K562 (cell line): ENCODE data around the gene HSD3B7. TPM values are rescaled to one million over a fixed set of nuclear protein-coding genes. Genes with fewer than 3 reads are reported as not detected.

Experiments used
- ELF4 ChIP-seq: fragments of 450-650 bp; formaldehyde crosslinking; IDR thresholded peaks from 2 replicates; pipeline ENCODE4 v1.4.0; 2022; ENCODE audit warnings: missing genetic modification characterization
- HCFC1 ChIP-seq: IDR thresholded peaks from 2 replicates; pipeline ENCODE4 v1.6.1; 2012; ENCODE audit warnings: low read depth, low read length, improper control_type of control experiment
- HDGF ChIP-seq: fragments of 450-650 bp; IDR thresholded peaks from 2 replicates; pipeline ENCODE4 v1.6.1; 2016
- MITF ChIP-seq: IDR thresholded peaks from 2 replicates; pipeline ENCODE4 v1.6.1; 2014; ENCODE audit warnings: antibody characterized with exemption
- MTA1 ChIP-seq: fragments of 450-650 bp; IDR thresholded peaks from 2 replicates; pipeline ENCODE4 v1.6.1; 2017; ENCODE audit warnings: borderline replicate concordance
- NR1H2 ChIP-seq: sonication (generic); formaldehyde crosslinking; IDR thresholded peaks from 2 replicates; pipeline ENCODE4 v1.4.0; 2020; ENCODE audit warnings: mild to moderate bottlenecking, missing genetic modification reagents
- PML ChIP-seq: IDR thresholded peaks from 2 replicates; pipeline ENCODE4 v1.6.1; 2012; ENCODE audit warnings: low read length, inconsistent platforms
- POLR2G ChIP-seq: fragments of 200-400 bp; formaldehyde crosslinking; IDR thresholded peaks from 2 replicates; pipeline ENCODE4 v1.6.1; 2017; ENCODE audit warnings: low read depth, mild to moderate bottlenecking, antibody characterized with exemption, low read length, moderate library complexity
- PRDM10 ChIP-seq: fragments of 450-650 bp; IDR thresholded peaks from 2 replicates; pipeline ENCODE4 v1.6.1; 2018; ENCODE audit not compliant: partially characterized antibody
- PURB ChIP-seq: sonication (generic); formaldehyde crosslinking; IDR thresholded peaks from 2 replicates; pipeline ENCODE4 v1.9.0; 2021; ENCODE audit warnings: low read depth, mild to moderate bottlenecking, missing genetic modification reagents
- SIN3B ChIP-seq: fragments of 450-650 bp; IDR thresholded peaks from 2 replicates; pipeline ENCODE4 v1.6.1; 2017; ENCODE audit warnings: low read depth, mild to moderate bottlenecking, moderate library complexity
- SP2 ChIP-seq: IDR thresholded peaks from 2 replicates; pipeline ENCODE4 v1.6.1; 2011; ENCODE audit warnings: mild to moderate bottlenecking, low read depth, low read length, moderate library complexity; ENCODE audit not compliant: poor library complexity, severe bottlenecking; ENCODE audit errors: extremely low read depth
- SREBF2 ChIP-seq: sonication (generic); formaldehyde crosslinking; IDR thresholded peaks from 2 replicates; pipeline ENCODE4 v1.4.0; 2020; ENCODE audit warnings: mild to moderate bottlenecking, missing genetic modification reagents
- ZBTB11 ChIP-seq, 3 experiments: fragments of 200-800 bp in 1 of 3; fragments of 250-450 bp in 1 of 3; fragments of 450-650 bp in 1 of 3; sonication (Bioruptor Pico) in 1 of 3; sonication (Bioruptor generic) in 1 of 3; formaldehyde crosslinking in 1 of 3; IDR thresholded peaks; 2 replicates each; pipeline versions ENCODE4 v1.6.1 to v1.8.0; 2016 to 2022; ENCODE audit warnings: mild to moderate bottlenecking in 2 of 3, missing genetic modification characterization in 2 of 3, missing compliant biosample characterization in 1 of 3, moderate library complexity in 1 of 3
- ZBTB8A ChIP-seq: fragments of 450-650 bp; IDR thresholded peaks from 2 replicates; pipeline ENCODE4 v1.6.1; 2018; ENCODE audit warnings: mild to moderate bottlenecking, moderate library complexity; ENCODE audit not compliant: partially characterized antibody
- ZNF277 ChIP-seq: fragments of 250-450 bp; sonication (Bioruptor Pico); IDR thresholded peaks from 2 replicates; pipeline ENCODE4 v1.8.0; 2022; ENCODE audit warnings: inconsistent platforms, mild to moderate bottlenecking, moderate library complexity, borderline replicate concordance
- ZNF668 ChIP-seq: fragments of 250-450 bp; sonication (Bioruptor Pico); IDR thresholded peaks from 2 replicates; pipeline ENCODE4 v1.8.0; 2022; ENCODE audit warnings: mild to moderate bottlenecking, inconsistent platforms
- ZNF707 ChIP-seq: fragments of 250-450 bp; sonication (Bioruptor Pico); conservative IDR thresholded peaks from 2 replicates; pipeline ENCODE4 v1.8.0; 2022; ENCODE audit warnings: inconsistent platforms, mild to moderate bottlenecking, moderate library complexity
- polyA plus RNA-seq, 8 experiments: library from polyadenylated mRNA; depleted of rRNA in 4 of 8; stranded (reverse) in 5 of 8; unstranded in 3 of 8; fragments of >200 nt; fragmentation: Nextera tagmentation in 2 of 8; fragmentation: Illumina TruSeq in 1 of 8; extraction: Ambion mirVana in 2 of 8; extraction: Trizol in 1 of 8; gene quantifications; 2 replicates each; pipeline versions ENCODE4 v1.2.1 to v1.2.3, GENCODE V29; 2011 to 2014; ENCODE audit warnings: inconsistent platforms in 1 of 8, missing spikeins in 1 of 8
- total RNA-seq, 7 experiments: library from RNA; depleted of rRNA in 6 of 7; stranded (reverse); fragments of >200 nt in 6 of 7; fragmentation: Illumina TruSeq in 2 of 7; extraction: Trizol in 2 of 7; gene quantifications; 2 replicates each; pipeline versions ENCODE4 v1.2.1 to v1.2.3, GENCODE V29; 2011 to 2021; ENCODE audit warnings: low replicate concordance in 1 of 7

The HSD3B7 gene
- total and polyA plus RNA-seq, 9 of the 15 experiments (the other 6 are each of a cell fraction or from before 2014, with no cell fraction given), result 5.4 to 49.1 (median 23.0) TPM

- TF ChIP-seq SREBF2 (CRISPR knock-in tag) (no peak), POLR2G (peak; percentile 74), ZNF277 (CRISPR knock-in tag) (no peak), PURB (CRISPR knock-in tag) (no peak), HDGF (no peak), PRDM10 (peak; percentile 91), ZNF707 (CRISPR knock-in tag) (no peak), ZBTB8A (no peak), ZNF668 (CRISPR knock-in tag) (no peak), SP2 (no peak), PML (peak; percentile 64; the same call in 1 of the 2 replicates), HCFC1 (no peak), ELF4 (CRISPR knock-in tag) (peak; percentile 75; the same call in 1 of the 2 replicates), MITF (no peak), ZBTB11 (CRISPR knock-in tag; IDR thresholded peaks at IDR 0.05) (peak in 1 of 3 experiments; percentile 31; a peak in 1 of 6 replicates), NR1H2 (CRISPR knock-in tag) (no peak), MTA1 (peak; percentile 34; the same call in 1 of the 2 replicates), SIN3B (peak; percentile 31; the same call in 1 of the 2 replicates)
Observed at GRCh38 chr16:30996985-30997724, 12.1 kb downstream of the HSD3B7 start (continued).
